OCI-LY7 (cell line): ENCODE measurements around the gene PATE3.

Source experiments
- EZH2phosphoT487 ChIP-seq: fragments of 200-600 bp; sonication (generic); IDR thresholded peaks from 2 replicates; pipeline ENCODE4 v1.6.1; 2018; ENCODE audit warnings: low read depth, borderline replicate concordance, mild to moderate bottlenecking, mixed run types, antibody characterized with exemption, low read length, moderate library complexity, mixed read lengths
- TF ChIP-seq, protein P1 (sequence below): fragments of 200-600 bp; sonication (generic); conservative IDR thresholded peaks from 2 replicates; pipeline ENCODE4 v1.5.1; 2014; ENCODE audit warnings: mild to moderate bottlenecking, antibody characterized with exemption, low read length, moderate library complexity, mixed read lengths

GRCh38 chr11:125745979-125746378 is 41.9 kb upstream of the PATE3 start, which contains the start of gene PATE1:
- TF ChIP-seq, protein P1, sequence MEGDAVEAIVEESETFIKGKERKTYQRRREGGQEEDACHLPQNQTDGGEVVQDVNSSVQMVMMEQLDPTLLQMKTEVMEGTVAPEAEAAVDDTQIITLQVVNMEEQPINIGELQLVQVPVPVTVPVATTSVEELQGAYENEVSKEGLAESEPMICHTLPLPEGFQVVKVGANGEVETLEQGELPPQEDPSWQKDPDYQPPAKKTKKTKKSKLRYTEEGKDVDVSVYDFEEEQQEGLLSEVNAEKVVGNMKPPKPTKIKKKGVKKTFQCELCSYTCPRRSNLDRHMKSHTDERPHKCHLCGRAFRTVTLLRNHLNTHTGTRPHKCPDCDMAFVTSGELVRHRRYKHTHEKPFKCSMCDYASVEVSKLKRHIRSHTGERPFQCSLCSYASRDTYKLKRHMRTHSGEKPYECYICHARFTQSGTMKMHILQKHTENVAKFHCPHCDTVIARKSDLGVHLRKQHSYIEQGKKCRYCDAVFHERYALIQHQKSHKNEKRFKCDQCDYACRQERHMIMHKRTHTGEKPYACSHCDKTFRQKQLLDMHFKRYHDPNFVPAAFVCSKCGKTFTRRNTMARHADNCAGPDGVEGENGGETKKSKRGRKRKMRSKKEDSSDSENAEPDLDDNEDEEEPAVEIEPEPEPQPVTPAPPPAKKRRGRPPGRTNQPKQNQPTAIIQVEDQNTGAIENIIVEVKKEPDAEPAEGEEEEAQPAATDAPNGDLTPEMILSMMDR, result no peak
- no peak for TF ChIP-seq EZH2phosphoT487
